Keratinocyte (primary cell): Measurements from ENCODE around the gene CIZ1. TPM values are rescaled to one million over a fixed set of nuclear protein-coding genes. Genes with fewer than 3 reads are reported as not detected.

ENCODE experiments used
- DNase-seq: peaks from one replicate; pipeline ENCODE4 v3.0.0-alpha.2; 2011; ENCODE audit warnings: low read depth, missing footprints, low spot score
- FAIRE-seq: peaks from 2 replicates; lab custom pipeline; 2011; peaks lifted over from hg19 to GRCh38; lab: Jason Lieb, UNC
- H2AFZ ChIP-seq: 2 replicates; pipeline ENCODE4 v1.6.0; 2012; ENCODE audit warnings: low read length, control low read depth, inconsistent platforms; ENCODE audit not compliant: control insufficient read depth
- H3K27ac ChIP-seq: 2 replicates; pipeline ENCODE4 v1.5.1; 2011; ENCODE audit warnings: low read length; ENCODE audit not compliant: control insufficient read depth, insufficient read depth
- H3K27me3 ChIP-seq: 3 replicates; pipeline ENCODE4 v1.6.0; 2011; ENCODE audit warnings: low read length; ENCODE audit not compliant: control insufficient read depth, insufficient read depth; ENCODE audit errors: extremely low read depth
- H3K36me3 ChIP-seq, 2 experiments: 2 replicates in 1 of 2; 3 replicates in 1 of 2; pipeline ENCODE4 v1.5.1; 2011; ENCODE audit warnings: low read length in 2 of 2, mild to moderate bottlenecking in 1 of 2; ENCODE audit not compliant: control insufficient read depth in 2 of 2, insufficient read depth in 2 of 2; ENCODE audit errors: extremely low read depth in 1 of 2
- H3K4me1 ChIP-seq: 3 replicates; pipeline ENCODE4 v1.5.1; 2011; ENCODE audit warnings: low read length; ENCODE audit not compliant: control insufficient read depth, insufficient read depth; ENCODE audit errors: extremely low read depth
- H3K4me2 ChIP-seq: 3 replicates; pipeline ENCODE4 v1.6.0; 2011; ENCODE audit warnings: low read depth, low read length; ENCODE audit not compliant: control insufficient read depth, insufficient read depth; ENCODE audit errors: extremely low read depth
- H3K4me3 ChIP-seq, 3 experiments: fragments of 200-600 bp in 1 of 3; sonication (generic) in 1 of 3; 2 replicates in 2 of 3; 3 replicates in 1 of 3; pipeline ENCODE4 v1.5.1; 2011 to 2016; ENCODE audit warnings: low read length in 3 of 3, mild to moderate bottlenecking in 3 of 3, control low read depth in 2 of 3, inconsistent platforms in 1 of 3, low read depth in 1 of 3, mixed read lengths in 1 of 3, mixed run types in 1 of 3, moderate library complexity in 1 of 3; ENCODE audit not compliant: control insufficient read depth in 2 of 3, insufficient read depth in 2 of 3; ENCODE audit errors: extremely low read depth in 1 of 3
- H3K79me2 ChIP-seq: 2 replicates; pipeline ENCODE4 v1.6.0; 2012; ENCODE audit warnings: low read length; ENCODE audit not compliant: control insufficient read depth, insufficient read depth
- H3K9ac ChIP-seq: 3 replicates; pipeline ENCODE4 v1.6.0; 2011; ENCODE audit warnings: low read length; ENCODE audit not compliant: control insufficient read depth, insufficient read depth; ENCODE audit errors: extremely low read depth
- H3K9me1 ChIP-seq: 3 replicates; pipeline ENCODE4 v1.6.0; 2011; ENCODE audit warnings: low read length; ENCODE audit not compliant: control insufficient read depth, insufficient read depth; ENCODE audit errors: extremely low read depth
- H3K9me3 ChIP-seq: 2 replicates; pipeline ENCODE4 v1.5.1; 2012; ENCODE audit warnings: low read depth, low read length; ENCODE audit not compliant: control insufficient read depth
- H4K20me1 ChIP-seq: 3 replicates; pipeline ENCODE4 v1.6.0; 2011; ENCODE audit warnings: low read length; ENCODE audit not compliant: control insufficient read depth, insufficient read depth; ENCODE audit errors: extremely low read depth
- CTCF ChIP-seq, 3 experiments: IDR thresholded peaks in 1 of 3; conservative IDR thresholded peaks in 1 of 3; optimal IDR thresholded peaks in 1 of 3; 2 replicates in 2 of 3; 3 replicates in 1 of 3; pipeline versions ENCODE3 to v1.5.1; 2011; ENCODE audit warnings: low read length in 3 of 3, mild to moderate bottlenecking in 3 of 3, moderate library complexity in 2 of 3, control low read depth in 1 of 3, inconsistent platforms in 1 of 3; ENCODE audit not compliant: insufficient read depth in 2 of 3; ENCODE audit errors: extremely low read depth in 1 of 3
- EZH2 ChIP-seq: IDR thresholded peaks from one replicate; pipeline ENCODE4 v1.6.1; 2012; ENCODE audit warnings: inconsistent platforms, mild to moderate bottlenecking, low read length, moderate library complexity
- dilution Hi-C: fragments of 300-500 bp; cut with MboI; formaldehyde crosslinking; loops from one replicate; pipeline ENCODE4 v1.7.0; 2020; ENCODE audit warnings: low sequenced_read_pairs; ENCODE audit not compliant: extremely low pct_ligation_motif_present
- polyA plus RNA-seq, 5 experiments: library from polyadenylated mRNA; depleted of rRNA in 3 of 5; stranded (reverse) in 3 of 5; stranded (forward) in 1 of 5; unstranded in 1 of 5; fragments of >200 nt; gene quantifications; 1 replicate in 1 of 5; 2 replicates in 3 of 5; 3 replicates in 1 of 5; pipeline versions ENCODE4 v1.2.1 to v1.2.3, GENCODE V29; 2011 to 2012; ENCODE audit warnings: missing spikeins in 2 of 5, low read depth in 1 of 5, low replicate concordance in 1 of 5

CIZ1 gene
- polyA plus RNA-seq, 1 donor (not counting 4 experiments of a cell fraction or from before 2014, with no cell fraction given): 23.5 TPM

- H3K4me3 ChIP-seq: no peak overlapping the region
- no peak for FAIRE-seq
- dilution Hi-C loops: no loop called here
- H2AFZ ChIP-seq: peak overlapping the region; percentile 27
- H3K79me2 ChIP-seq: no peaks in the 10 kb centered on the region
- no peak overlapping the region for H3K9ac ChIP-seq
- no peaks in the 10 kb centered on the region for H4K20me1 ChIP-seq
- peaks cover 13% of the 10 kb centered on the region for H3K4me1 ChIP-seq
- H3K36me3 ChIP-seq: no peaks in the 10 kb centered on the region
- no peaks in the 10 kb centered on the region for H3K9me3 ChIP-seq
- no peak overlapping the region for H3K4me2 ChIP-seq
- TF ChIP-seq EZH2: no peak
- TF ChIP-seq CTCF (optimal IDR thresholded peaks at IDR 0.05 in 1 of 3, IDR thresholded peaks at IDR 0.05 in 1 of 3, conservative IDR thresholded peaks at IDR 0.05 in 1 of 3; ENCODE audit: extremely low read depth in 1 of 3, insufficient read depth in 2 of 3, low read length in 3 of 3): no peak
- no peak overlapping the region for H3K27ac ChIP-seq
- no peak for DNase-seq
- peaks cover 10% of the 10 kb centered on the region for H3K27me3 ChIP-seq
- H3K9me1 ChIP-seq: no peaks in the 10 kb centered on the region
Measured at GRCh38 chr9:128214571-128215490, 23.5 kb upstream of the CIZ1 start.

GRCh38 chr9:128213746-128214497, 22.6 kb upstream of the CIZ1 start:
- Histone ChIP-seq H2AFZ (no peak overlapping the region), H3K36me3 (no peaks in the 10 kb centered on the region), H3K4me1 (peaks cover 13% of the 10 kb centered on the region), H3K9me1 (no peaks in the 10 kb centered on the region), H3K4me3 (no peak overlapping the region), H4K20me1 (no peaks in the 10 kb centered on the region), H3K27ac (no peak overlapping the region), H3K27me3 (peaks cover 12% of the 10 kb centered on the region), H3K9me3 (no peaks in the 10 kb centered on the region), H3K9ac (no peak overlapping the region), H3K4me2 (no peak overlapping the region), H3K79me2 (no peaks in the 10 kb centered on the region)
- dilution Hi-C loops: no loop called here
- TF ChIP-seq EZH2: no peak
- TF ChIP-seq CTCF (optimal IDR thresholded peaks at IDR 0.05 in 1 of 3, IDR thresholded peaks at IDR 0.05 in 1 of 3, conservative IDR thresholded peaks at IDR 0.05 in 1 of 3; ENCODE audit: extremely low read depth in 1 of 3, insufficient read depth in 2 of 3, low read length in 3 of 3): no peak
- no peak for DNase-seq
- FAIRE-seq: no peak
